22Rv1 (cell line): ENCODE data around the gene BABAM2.

Experiments
- H3K27ac ChIP-seq: fragments of 450-650 bp; 2 replicates; pipeline ENCODE4 v1.5.1; 2017
- CTCF ChIP-seq: fragments of 450-650 bp; IDR thresholded peaks from 2 replicates; pipeline ENCODE4 v1.5.1; 2017; ENCODE audit warnings: mild to moderate bottlenecking
- ZFX ChIP-seq: fragments of 450-650 bp; IDR thresholded peaks from 2 replicates; pipeline ENCODE4 v1.6.1; 2017; ENCODE audit warnings: antibody characterized with exemption, borderline replicate concordance

The BABAM2 gene

GRCh38 chr2:28049416-28049815 lies 158.9 kb downstream of the BABAM2 start:
- no peak for TF ChIP-seq CTCF
- no peak overlapping the region for H3K27ac ChIP-seq

GRCh38 chr2:28049899-28050298 lies 159.4 kb downstream of the BABAM2 start:
- H3K27ac ChIP-seq: no peak overlapping the region
- no peak for TF ChIP-seq CTCF
- no peak for TF ChIP-seq ZFX

DNA sequence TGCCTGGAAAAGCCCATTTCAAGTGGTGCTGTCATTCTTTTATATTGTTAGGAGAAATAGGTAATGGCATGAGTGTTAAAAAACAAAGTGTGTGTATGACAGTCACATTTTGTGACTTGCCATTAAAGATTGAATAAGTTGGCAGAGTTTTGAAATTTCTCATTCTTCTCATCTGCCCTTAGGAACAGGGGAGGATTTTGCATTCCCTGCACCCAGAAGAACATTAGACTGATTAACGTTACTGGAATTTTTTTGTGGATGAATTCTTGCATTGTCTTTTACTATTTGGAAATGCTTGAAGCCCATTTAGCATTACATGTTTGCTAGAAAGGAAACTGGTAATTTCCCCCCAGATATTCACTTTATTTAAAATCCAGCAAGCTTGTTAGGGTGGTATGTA lies 162.2 kb downstream of the BABAM2 start:
- no peak for TF ChIP-seq CTCF
- TF ChIP-seq ZFX: no peak

DNA sequence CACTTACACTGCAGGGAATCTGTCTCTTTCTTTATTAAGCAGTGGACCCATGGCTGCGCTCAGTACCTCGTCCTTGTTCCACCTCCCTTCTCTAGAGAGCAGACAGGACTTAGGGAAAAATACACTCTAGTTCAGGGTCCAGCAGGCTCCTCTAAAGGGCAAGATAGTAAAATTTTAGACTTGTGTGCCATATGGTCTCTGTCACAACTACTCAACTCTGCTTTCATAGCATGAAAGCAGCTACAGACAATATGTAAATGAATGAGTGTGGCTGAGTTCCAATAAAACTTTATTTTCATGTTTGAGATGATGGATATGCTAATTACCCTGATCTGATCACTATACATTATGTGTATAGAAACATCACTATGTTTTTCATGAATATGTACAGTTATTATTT lies 163.1 kb downstream of the BABAM2 start:
- TF ChIP-seq CTCF (no peak), ZFX (no peak)
- no peak overlapping the region for H3K27ac ChIP-seq

More for the DNA sequence above, 162.2 kb downstream of the BABAM2 start:
- H3K27ac ChIP-seq: no peak overlapping the region

GRCh38 chr2:28054916-28055315 lies 164.4 kb downstream of the BABAM2 start:
- TF ChIP-seq CTCF: no peak
- H3K27ac ChIP-seq: no peak overlapping the region

DNA sequence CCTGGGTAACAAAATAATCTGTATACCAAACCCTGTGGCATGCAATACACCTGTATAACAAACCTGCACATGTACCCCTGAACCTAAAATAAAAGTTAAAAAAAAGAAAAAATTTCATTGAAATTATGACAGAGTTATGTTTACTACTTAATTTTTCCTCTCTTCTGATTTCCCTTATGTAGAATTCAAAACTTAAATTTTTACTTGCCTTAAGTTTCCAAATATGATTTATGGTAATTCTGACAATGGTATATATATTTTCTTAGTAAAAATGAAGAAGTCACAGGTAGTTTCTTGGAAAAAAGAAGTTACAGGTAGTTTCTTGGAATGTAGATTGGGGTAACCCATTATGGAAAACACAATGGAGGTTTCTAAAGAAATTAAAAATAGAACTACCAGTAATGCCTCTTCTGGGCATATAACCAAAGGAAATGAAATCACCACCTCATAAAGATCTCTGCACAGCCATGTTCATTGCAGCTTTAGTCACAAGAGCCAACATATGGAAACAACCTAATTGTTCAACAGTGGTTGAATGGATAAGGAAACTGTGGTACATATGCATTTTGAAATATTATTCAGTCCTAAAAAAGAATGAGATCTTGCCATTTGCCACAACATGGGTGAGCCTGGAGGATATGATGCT lies 164.9 kb downstream of the BABAM2 start:
- TF ChIP-seq ZFX (no peak), CTCF (no peak)
- no peak overlapping the region for H3K27ac ChIP-seq

GRCh38 chr2:28058791-28059190 lies 168.3 kb downstream of the BABAM2 start:
- no peak overlapping the region for H3K27ac ChIP-seq
- no peak for TF ChIP-seq CTCF
- TF ChIP-seq ZFX: no peak
